Measurements from ENCODE around the gene DIPK1A.

- no peak for TF ChIP-seq CTCF (tag by site-specific recombination; IDR thresholded peaks at IDR 0.05)
- TF ChIP-seq ZNF776 (tag by site-specific recombination; IDR thresholded peaks at IDR 0.05; ENCODE audit: borderline replicate concordance): no peak
- TF ChIP-seq REPIN1 (tag by site-specific recombination; IDR thresholded peaks at IDR 0.05; ENCODE audit: low read depth): no peak
- no peak for TF ChIP-seq KLF10 (tag by site-specific recombination; IDR thresholded peaks at IDR 0.05)
- TF ChIP-seq ZBTB17 (tag by site-specific recombination; IDR thresholded peaks at IDR 0.05): no peak
- no peak for TF ChIP-seq ATF2 (tag by site-specific recombination; IDR thresholded peaks at IDR 0.05; ENCODE audit: low read depth)
- no peak for TF ChIP-seq YY1 (tag by site-specific recombination; IDR thresholded peaks at IDR 0.05)
- no peak for TF ChIP-seq ZBTB7A (tag by site-specific recombination; IDR thresholded peaks at IDR 0.05; ENCODE audit: low read depth)
- no peak for TF ChIP-seq ZNF398 (tag by site-specific recombination; IDR thresholded peaks at IDR 0.05)
- TF ChIP-seq ZNF274 (IDR thresholded peaks at IDR 0.05; ENCODE audit: low read length): no peak
- TF ChIP-seq ZNF274 (tag by site-specific recombination; IDR thresholded peaks at IDR 0.05; ENCODE audit: borderline replicate concordance): no peak
Observed at GRCh38 chr1:93005252-93005598, 44.0 kb upstream of the DIPK1A start.

Measured in HEK293 (cell line).